KMS-11 (cell line): ENCODE results near the gene SFI1.

Source experiments
- H2AFZ ChIP-seq: fragments of 200-600 bp; sonication (generic); 2 replicates; pipeline ENCODE4 v1.6.1; 2016; ENCODE audit warnings: antibody characterized with exemption, mixed run types, low read depth
- H3K27ac ChIP-seq: fragments of 200-600 bp; sonication (generic); 2 replicates; pipeline ENCODE4 v1.6.1; 2016; ENCODE audit warnings: mild to moderate bottlenecking, mixed run types
- H3K27me3 ChIP-seq: fragments of 200-600 bp; sonication (generic); 2 replicates; pipeline ENCODE4 v1.6.1; 2017; ENCODE audit warnings: mild to moderate bottlenecking, low read depth, mixed run types, moderate library complexity; ENCODE audit not compliant: insufficient read depth
- H3K36me3 ChIP-seq: fragments of 200-600 bp; sonication (generic); 2 replicates; pipeline ENCODE4 v1.6.1; 2017; ENCODE audit warnings: mild to moderate bottlenecking, mixed run types; ENCODE audit not compliant: insufficient read depth
- H3K4me1 ChIP-seq: fragments of 200-600 bp; sonication (generic); 2 replicates; pipeline ENCODE4 v1.6.1; 2016; ENCODE audit warnings: mild to moderate bottlenecking, low read depth, mixed run types; ENCODE audit not compliant: poor library complexity, severe bottlenecking
- H3K4me2 ChIP-seq: fragments of 200-600 bp; sonication (generic); 2 replicates; pipeline ENCODE4 v1.7.0; 2016; ENCODE audit warnings: mild to moderate bottlenecking, mixed run types
- H3K4me3 ChIP-seq: fragments of 200-600 bp; sonication (generic); IDR thresholded peaks from 2 replicates; pipeline ENCODE4 v1.6.1; 2017; ENCODE audit warnings: low read depth, low read length, mixed read lengths; ENCODE audit not compliant: insufficient read depth
- H3K79me2 ChIP-seq: fragments of 200-600 bp; sonication (generic); 2 replicates; pipeline ENCODE4 v1.6.1; 2016; ENCODE audit warnings: low read depth, mixed run types; ENCODE audit not compliant: insufficient read depth
- H3K9ac ChIP-seq: fragments of 200-600 bp; sonication (generic); 2 replicates; pipeline ENCODE4 v1.6.1; 2016; ENCODE audit warnings: mild to moderate bottlenecking, mixed run types
- H4K20me1 ChIP-seq: fragments of 200-600 bp; sonication (generic); 2 replicates; pipeline ENCODE4 v1.6.1; 2016; ENCODE audit warnings: mild to moderate bottlenecking, mixed run types; ENCODE audit not compliant: insufficient read depth
- TF ChIP-seq, protein P1 (sequence below): fragments of 200-600 bp; sonication (generic); conservative IDR thresholded peaks from 2 replicates; pipeline ENCODE4 v1.6.1; 2017; ENCODE audit warnings: low read depth, mild to moderate bottlenecking, antibody characterized with exemption, low read length, moderate library complexity, mixed read lengths

The SFI1 gene

GRCh38 chr22:31620756-31621480 lies 124.6 kb downstream of the SFI1 start:
- Histone ChIP-seq H3K4me3 (no peak overlapping the region), H3K27me3 (no peaks in the 10 kb centered on the region), H3K27ac (no peak overlapping the region), H4K20me1 (no peaks in the 10 kb centered on the region), H3K36me3 (no peaks in the 10 kb centered on the region), H3K79me2 (peaks cover 6% of the 10 kb centered on the region; the same call in 1 of the 2 replicates), H3K4me1 (peaks cover 8% of the 10 kb centered on the region), H3K4me2 (no peak overlapping the region), H2AFZ (no peak overlapping the region), H3K9ac (no peak overlapping the region)
- TF ChIP-seq, protein P1, sequence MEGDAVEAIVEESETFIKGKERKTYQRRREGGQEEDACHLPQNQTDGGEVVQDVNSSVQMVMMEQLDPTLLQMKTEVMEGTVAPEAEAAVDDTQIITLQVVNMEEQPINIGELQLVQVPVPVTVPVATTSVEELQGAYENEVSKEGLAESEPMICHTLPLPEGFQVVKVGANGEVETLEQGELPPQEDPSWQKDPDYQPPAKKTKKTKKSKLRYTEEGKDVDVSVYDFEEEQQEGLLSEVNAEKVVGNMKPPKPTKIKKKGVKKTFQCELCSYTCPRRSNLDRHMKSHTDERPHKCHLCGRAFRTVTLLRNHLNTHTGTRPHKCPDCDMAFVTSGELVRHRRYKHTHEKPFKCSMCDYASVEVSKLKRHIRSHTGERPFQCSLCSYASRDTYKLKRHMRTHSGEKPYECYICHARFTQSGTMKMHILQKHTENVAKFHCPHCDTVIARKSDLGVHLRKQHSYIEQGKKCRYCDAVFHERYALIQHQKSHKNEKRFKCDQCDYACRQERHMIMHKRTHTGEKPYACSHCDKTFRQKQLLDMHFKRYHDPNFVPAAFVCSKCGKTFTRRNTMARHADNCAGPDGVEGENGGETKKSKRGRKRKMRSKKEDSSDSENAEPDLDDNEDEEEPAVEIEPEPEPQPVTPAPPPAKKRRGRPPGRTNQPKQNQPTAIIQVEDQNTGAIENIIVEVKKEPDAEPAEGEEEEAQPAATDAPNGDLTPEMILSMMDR: no peak

- no peaks in the 10 kb centered on the region for H3K36me3 ChIP-seq
- no peak overlapping the region for H3K4me2 ChIP-seq
- no peak overlapping the region for H3K9ac ChIP-seq
- no peaks in the 10 kb centered on the region for H3K27me3 ChIP-seq
- H3K79me2 ChIP-seq: peaks cover 12% of the 10 kb centered on the region; the same call in 1 of the 2 replicates
- TF ChIP-seq, protein P1: no peak
- no peak overlapping the region for H3K4me3 ChIP-seq
- H2AFZ ChIP-seq: no peak overlapping the region
- peaks cover under 1% of the 10 kb centered on the region for H3K4me1 ChIP-seq
- H3K27ac ChIP-seq: no peak overlapping the region
- H4K20me1 ChIP-seq: no peaks in the 10 kb centered on the region
These were observed 125.3 kb downstream of the SFI1 start for GRCh38 chr22:31621507-31622124.

GRCh38 chr22:31622980-31623379 lies 126.6 kb downstream of the SFI1 start:
- Histone ChIP-seq H3K4me3 (no peak overlapping the region), H3K9ac (no peak overlapping the region), H3K4me2 (no peak overlapping the region), H3K36me3 (no peaks in the 10 kb centered on the region), H3K4me1 (no peaks in the 10 kb centered on the region), H2AFZ (no peak overlapping the region), H3K27ac (no peak overlapping the region; the same call in 1 of the 2 replicates), H4K20me1 (no peaks in the 10 kb centered on the region), H3K79me2 (peaks cover 23% of the 10 kb centered on the region; the same call in 1 of the 2 replicates), H3K27me3 (no peaks in the 10 kb centered on the region)
- TF ChIP-seq, protein P1: no peak

- no peak overlapping the region for H3K27ac ChIP-seq
- no peaks in the 10 kb centered on the region for H3K4me1 ChIP-seq
- TF ChIP-seq, protein P1: no peak
- no peak overlapping the region for H3K4me3 ChIP-seq
- no peaks in the 10 kb centered on the region for H3K27me3 ChIP-seq
- no peak overlapping the region for H3K4me2 ChIP-seq
- H4K20me1 ChIP-seq: no peaks in the 10 kb centered on the region
- no peak overlapping the region for H2AFZ ChIP-seq
- no peak overlapping the region for H3K9ac ChIP-seq
- peaks cover 23% of the 10 kb centered on the region; the same call in 1 of the 2 replicates for H3K79me2 ChIP-seq
- H3K36me3 ChIP-seq: no peaks in the 10 kb centered on the region
These were observed 127.4 kb downstream of the SFI1 start for GRCh38 chr22:31623592-31624304.
